ENCODE results near the gene DVL1. TPM values are rescaled to one million over a fixed set of nuclear protein-coding genes. Genes with fewer than 3 reads are reported as not detected.

The DVL1 gene
- total RNA-seq, 4 donors from 2014 or later: 26.2 to 80.3 (median 39.5) TPM

- no peak for TF ChIP-seq CTCF (IDR thresholded peaks at IDR 0.05; ENCODE audit: low read depth)
These were observed 42.0 kb upstream of the DVL1 start for GRCh38 chr1:1391225-1391624.

GRCh38 chr1:1390675-1391074 lies 41.5 kb upstream of the DVL1 start:
- TF ChIP-seq CTCF (IDR thresholded peaks at IDR 0.05; ENCODE audit: low read depth): no peak

GRCh38 chr1:1388078-1388472 lies 38.9 kb upstream of the DVL1 start:
- no peak for TF ChIP-seq CTCF (IDR thresholded peaks at IDR 0.05; ENCODE audit: low read depth)

GRCh38 chr1:1387098-1388077 lies 38.2 kb upstream of the DVL1 start:
- no peak for TF ChIP-seq CTCF (IDR thresholded peaks at IDR 0.05; ENCODE audit: low read depth)

GRCh38 chr1:1385931-1386330 lies 36.7 kb upstream of the DVL1 start:
- TF ChIP-seq CTCF (IDR thresholded peaks at IDR 0.05; ENCODE audit: low read depth): no peak

GRCh38 chr1:1381294-1381693 lies 32.1 kb upstream of the DVL1 start:
- no peak for TF ChIP-seq CTCF (IDR thresholded peaks at IDR 0.05; ENCODE audit: low read depth)

GRCh38 chr1:1380860-1381259 lies 31.6 kb upstream of the DVL1 start:
- no peak for TF ChIP-seq CTCF (IDR thresholded peaks at IDR 0.05; ENCODE audit: low read depth)
